ENCODE data around the gene MYO1G. TPM values are rescaled to one million over a fixed set of nuclear protein-coding genes. Genes with fewer than 3 reads are reported as not detected.

The MYO1G gene
- total and polyA plus RNA-seq, 9 of the 15 experiments (the other 6 are each of a cell fraction or from before 2014, with no cell fraction given), result 0.03 to 0.62 (median 0.13) TPM; not detected in 1

DNA sequence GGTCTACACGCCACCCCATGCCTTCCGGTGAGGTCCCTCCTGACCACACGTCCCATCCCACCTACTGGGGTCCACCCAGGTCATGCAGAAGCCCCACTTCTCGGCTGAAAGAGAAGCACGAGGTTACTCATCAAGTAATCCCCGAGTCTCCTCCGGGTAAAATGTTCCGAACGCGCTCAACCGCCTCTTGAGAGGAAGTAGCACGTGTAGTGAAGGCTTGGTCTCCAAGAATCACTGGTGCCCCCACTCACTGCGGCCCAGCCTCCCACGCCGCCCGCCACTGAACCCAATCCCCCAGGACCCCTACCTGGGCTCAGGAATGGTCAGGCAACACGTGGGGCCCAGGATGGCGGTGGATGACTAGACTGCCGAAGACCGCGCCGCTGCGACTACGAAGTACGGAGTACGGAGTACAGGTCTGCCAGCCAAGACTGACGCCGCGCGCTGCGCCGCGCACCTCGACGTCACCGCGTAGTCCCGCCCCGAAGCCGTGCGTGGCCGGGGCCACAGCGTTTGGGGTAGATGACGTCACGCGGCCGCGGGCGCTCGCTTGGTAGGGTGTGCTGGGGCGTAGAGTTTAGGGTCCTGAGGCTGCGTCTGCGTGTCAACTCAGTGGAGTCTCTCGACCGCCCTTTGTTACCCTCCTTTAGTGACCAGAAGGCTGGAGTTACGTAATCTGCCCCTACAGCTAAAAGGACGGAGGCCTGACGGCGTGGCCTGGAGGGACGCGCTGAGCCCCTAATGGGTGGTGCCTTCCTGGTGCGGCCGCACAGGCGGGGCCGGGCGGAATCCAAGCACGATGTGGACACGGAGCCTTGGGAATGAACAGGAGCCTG lies 7.6 kb upstream of the MYO1G start (continued):
- TF ChIP-seq, protein P1, sequence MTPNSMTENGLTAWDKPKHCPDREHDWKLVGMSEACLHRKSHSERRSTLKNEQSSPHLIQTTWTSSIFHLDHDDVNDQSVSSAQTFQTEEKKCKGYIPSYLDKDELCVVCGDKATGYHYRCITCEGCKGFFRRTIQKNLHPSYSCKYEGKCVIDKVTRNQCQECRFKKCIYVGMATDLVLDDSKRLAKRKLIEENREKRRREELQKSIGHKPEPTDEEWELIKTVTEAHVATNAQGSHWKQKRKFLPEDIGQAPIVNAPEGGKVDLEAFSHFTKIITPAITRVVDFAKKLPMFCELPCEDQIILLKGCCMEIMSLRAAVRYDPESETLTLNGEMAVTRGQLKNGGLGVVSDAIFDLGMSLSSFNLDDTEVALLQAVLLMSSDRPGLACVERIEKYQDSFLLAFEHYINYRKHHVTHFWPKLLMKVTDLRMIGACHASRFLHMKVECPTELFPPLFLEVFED (CRISPR knock-in tag; conservative IDR thresholded peaks at IDR 0.05), result peak; percentile 51; the same call in 1 of the 2 replicates
- peak in 1 of 2 experiments; percentile 76; a peak in 2 of 4 replicates for TF ChIP-seq CSDE1 (IDR thresholded peaks at IDR 0.05)
- peak; percentile 100 for TF ChIP-seq RBFOX2 (IDR thresholded peaks at IDR 0.05; ENCODE audit: low read depth, low read length)
- no peak for TF ChIP-seq DLX4 (CRISPR knock-in tag; IDR thresholded peaks at IDR 0.05)
- TF ChIP-seq ZNF766 (CRISPR knock-in tag; conservative IDR thresholded peaks at IDR 0.05), result peak; percentile 48; the same call in 1 of the 2 replicates
- peak; percentile 97 for TF ChIP-seq ARID4B (CRISPR knock-in tag; IDR thresholded peaks at IDR 0.05)
- TF ChIP-seq ZNF263 (CRISPR knock-in tag; IDR thresholded peaks at IDR 0.05; ENCODE audit: borderline replicate concordance), result 0 out of 2 replicates have a peak, but pooled peaks have one; percentile 8
- peak; percentile 35; the same call in 1 of the 2 replicates for TF ChIP-seq ZNF740 (CRISPR knock-in tag; IDR thresholded peaks at IDR 0.05)
- TF ChIP-seq ZNF740 (tag; IDR thresholded peaks at IDR 0.05), result no peak; a peak in 1 of 4 replicates
- TF ChIP-seq ZNF143 (CRISPR knock-in tag; IDR thresholded peaks at IDR 0.05), result peak; percentile 60; the same call in 1 of the 2 replicates
- 0 out of 2 replicates have a peak, but pooled peaks have one; percentile 62 for TF ChIP-seq FOXK1 (CRISPR knock-in tag; IDR thresholded peaks at IDR 0.05; ENCODE audit: borderline replicate concordance)
- TF ChIP-seq ZNF395 (CRISPR knock-in tag; IDR thresholded peaks at IDR 0.05), result peak; percentile 86
- TF ChIP-seq RB1 (IDR thresholded peaks at IDR 0.05; ENCODE audit: low read depth), result peak; percentile 92
- TF ChIP-seq MECOM (CRISPR knock-in tag; IDR thresholded peaks at IDR 0.05), result no peak
- TF ChIP-seq, protein P2, sequence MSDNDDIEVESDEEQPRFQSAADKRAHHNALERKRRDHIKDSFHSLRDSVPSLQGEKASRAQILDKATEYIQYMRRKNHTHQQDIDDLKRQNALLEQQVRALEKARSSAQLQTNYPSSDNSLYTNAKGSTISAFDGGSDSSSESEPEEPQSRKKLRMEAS (CRISPR knock-in tag; IDR thresholded peaks at IDR 0.05), result peak; percentile 99
- TF ChIP-seq ZNF408 (CRISPR knock-in tag; IDR thresholded peaks at IDR 0.05; ENCODE audit: low read depth), result no peak
- TF ChIP-seq RBM22 (IDR thresholded peaks at IDR 0.05; ENCODE audit: low read depth, low read length, poor library complexity, severe bottlenecking), result peak; percentile 95
